AG08396 (cell line): ENCODE data around the gene LRRC74B.
"Not testable (repeated sequence)": the region's sequence is repeated elsewhere in the genome, so short reads cannot be mapped to it uniquely, and the experiment has no call there.

Experiments
- DNase-seq: peaks from one replicate; pipeline ENCODE4 v3.0.0; 2012; ENCODE audit warnings: low spot score, mixed read lengths

LRRC74B gene, protein sequence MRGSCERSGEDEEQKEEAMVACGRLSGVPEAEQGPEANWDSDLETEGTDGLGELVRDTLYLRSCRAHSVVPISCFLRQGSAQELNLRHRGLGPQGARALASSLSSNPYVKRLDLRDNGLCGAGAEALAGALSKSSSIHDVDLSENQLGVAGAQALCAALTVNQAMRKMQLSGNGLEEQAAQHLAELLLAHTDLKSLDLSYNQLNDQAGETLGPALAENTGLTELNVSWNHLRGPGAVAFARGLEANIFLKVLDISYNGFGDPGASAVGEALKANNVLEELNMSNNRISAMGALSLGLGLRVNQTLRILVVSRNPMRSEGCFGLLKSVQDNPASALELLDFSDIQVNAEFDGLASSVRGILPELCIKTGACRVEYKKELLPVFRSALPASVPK

DNA sequence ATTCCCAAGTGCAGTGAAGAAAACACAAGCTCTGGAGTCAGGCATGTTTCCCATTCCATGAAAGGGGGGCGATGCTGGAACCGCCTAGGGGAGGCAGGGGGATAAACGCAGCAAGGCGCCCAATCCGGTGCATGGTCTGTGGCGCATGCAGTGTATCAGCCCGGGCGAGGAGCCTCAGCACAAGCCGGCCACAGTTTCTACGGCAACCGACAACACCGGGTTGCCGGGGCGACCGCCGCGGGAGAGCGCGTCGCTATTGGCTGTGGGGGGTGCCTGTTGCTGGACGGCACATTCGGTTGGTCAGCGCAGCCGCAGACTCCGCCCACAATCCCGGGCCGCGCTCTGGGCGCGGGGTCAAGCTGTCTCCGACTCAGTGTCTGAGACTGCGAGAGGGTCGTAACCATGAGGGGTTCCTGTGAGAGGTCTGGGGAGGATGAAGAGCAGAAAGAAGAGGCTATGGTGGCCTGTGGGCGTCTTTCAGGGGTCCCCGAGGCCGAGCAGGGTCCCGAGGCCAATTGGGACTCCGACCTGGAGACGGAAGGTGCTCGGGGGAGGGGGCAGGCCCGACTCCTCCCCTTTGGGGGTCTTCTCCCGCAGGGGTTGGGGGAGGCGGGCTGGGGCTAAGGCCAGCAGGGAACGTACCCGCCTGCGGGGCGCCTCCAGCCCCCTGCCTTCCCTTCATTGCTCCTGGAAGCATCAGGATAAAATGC, at the start of gene LRRC74B:
Gene LRRC74B (plus strand): TSS at position 362 of the 710 bp plus-strand sequence. CDS start 41 bp downstream, at position 403.
- peak; percentile 97 for DNase-seq

DNA sequence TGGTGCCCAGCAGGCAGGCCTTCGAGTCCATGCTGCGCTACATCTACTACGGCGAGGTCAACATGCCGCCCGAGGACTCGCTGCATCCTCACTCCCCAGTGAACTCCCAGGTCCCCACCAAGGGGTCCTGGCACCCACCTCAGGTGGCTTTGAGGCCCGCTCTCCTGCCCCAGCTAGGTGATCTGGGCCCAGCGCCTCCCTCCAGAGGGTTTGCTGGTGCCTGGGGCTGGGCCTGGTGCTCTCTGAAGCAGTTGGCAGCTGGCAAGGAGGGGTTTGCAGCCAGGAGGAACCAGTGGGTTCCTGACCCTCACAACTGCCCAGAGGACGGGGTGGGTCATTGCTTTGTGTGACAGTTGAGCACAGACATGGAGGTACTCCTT, 49.7 kb upstream of the LRRC74B start:
- DNase-seq, result no peak

DNA sequence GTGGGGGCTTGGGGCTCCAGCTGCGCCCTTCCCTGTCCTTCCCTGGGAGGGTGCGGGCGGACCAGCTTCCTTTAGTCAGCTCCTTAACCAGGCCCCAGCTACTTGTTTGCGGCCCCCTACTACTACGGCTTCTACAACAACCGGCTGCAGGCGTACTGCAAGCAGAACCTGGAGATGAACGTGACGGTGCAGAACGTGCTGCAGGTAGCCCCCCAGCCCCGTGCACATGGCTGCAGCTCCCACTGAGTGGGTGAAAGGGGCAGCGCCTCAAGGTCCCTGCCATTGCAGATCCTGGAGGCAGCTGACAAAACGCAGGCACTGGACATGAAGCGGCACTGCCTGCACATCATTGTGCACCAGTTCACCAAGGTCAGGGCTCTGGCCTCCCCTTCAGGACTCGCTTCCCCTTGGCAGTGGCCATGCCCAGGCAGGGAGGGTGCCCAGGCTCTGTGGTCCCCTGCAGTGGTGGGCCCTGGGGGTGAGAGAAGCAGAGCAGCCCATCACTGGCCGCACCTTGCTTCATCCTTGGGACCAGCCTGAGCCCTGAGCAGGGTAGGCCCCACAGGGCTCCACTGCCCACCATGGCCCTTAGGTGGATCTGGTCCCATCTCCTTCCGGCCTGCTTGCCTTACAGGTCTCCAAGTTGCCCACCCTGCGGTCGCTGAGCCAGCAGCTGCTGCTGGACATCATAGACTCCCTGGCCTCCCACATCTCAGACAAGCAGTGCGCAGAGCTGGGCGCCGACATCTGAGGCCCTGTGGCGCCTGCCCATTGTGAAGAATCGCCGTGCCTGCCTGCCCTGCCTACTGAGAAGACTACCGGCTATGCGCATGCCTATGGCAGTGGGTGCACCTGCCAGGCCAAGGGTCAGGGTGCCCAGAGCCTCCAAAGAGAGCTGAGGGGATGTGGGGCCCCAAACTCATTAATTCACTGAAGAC, 48.9 kb upstream of the LRRC74B start:
- no peak for DNase-seq

DNA sequence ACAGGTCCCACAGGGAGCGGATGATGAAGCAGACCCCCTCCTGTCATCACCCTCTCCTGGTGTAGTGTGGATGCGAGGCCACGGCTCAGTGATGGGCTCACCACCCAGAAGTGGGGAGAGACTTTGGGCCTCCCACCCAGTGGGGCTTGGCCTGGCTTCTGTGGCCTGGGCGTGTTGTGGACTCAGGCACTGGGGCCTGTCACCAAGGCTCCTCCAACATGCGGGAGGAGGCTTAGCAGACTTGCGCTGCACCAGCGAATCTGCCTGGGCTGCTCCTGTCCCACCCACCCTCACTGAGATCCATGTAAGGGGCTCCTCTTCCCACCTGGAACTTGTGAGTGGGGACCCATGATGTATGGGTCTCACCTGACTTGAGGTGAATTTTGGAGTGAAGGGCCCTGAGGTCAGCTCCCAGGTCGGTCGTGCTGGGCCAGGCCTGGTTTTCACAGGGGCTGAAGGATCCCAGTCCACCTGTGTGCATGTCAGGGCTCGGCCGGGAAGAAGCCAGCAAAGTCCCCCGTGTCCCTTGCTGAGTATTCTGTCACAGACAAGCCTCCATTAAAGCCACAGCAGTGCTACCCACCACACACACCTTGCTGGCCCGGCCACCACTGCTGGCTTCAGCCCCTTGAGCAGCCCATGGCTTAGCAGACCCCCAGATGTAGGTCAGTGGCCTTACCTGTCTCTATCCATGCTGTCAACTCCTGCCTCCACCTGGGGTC, 48.0 kb upstream of the LRRC74B start:
- no peak for DNase-seq

DNA sequence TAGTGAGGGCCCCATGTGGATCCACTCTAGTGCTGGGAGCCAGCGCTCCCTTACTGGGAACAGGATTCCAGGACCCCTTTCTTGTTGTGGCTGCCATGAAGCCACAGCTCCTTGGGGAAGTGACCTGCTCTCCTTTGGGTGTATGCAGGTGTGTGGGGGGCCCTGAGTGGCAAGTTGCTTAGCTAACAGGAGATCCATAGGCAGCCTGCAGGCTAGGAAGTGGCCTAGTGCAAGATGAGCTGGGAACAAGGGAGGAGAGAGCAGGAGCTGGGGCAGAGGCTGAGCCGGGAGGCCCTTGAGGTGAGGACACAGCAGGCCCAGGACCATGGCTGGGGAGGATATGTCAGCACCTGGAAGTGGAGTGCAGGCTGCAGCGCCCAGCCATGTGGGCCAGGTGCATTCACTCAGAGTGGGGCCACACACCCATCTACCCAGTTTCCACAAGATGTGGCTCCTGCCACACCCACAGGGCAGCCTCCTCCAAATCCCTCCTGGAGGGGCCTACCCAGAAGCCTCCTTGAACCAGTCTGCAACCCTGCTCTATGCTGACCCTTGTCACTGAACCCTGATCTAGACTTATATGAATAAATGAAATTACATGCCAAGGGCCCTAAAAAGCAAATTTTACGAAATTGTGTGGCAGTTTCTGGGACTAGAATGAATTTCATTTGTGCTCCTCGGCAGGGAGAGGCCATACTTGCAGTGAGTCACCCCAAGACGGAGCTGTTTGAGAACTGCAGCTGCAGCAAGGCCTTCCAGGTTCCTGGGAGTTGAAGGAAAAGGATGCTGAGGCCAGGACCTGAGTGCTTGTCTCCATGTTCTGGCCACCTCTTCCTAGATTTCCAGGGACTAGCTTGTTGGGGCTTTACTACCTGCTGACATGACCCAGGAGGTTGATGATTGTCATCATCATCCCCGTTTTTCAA, 47.1 kb upstream of the LRRC74B start:
- DNase-seq, result no peak

DNA sequence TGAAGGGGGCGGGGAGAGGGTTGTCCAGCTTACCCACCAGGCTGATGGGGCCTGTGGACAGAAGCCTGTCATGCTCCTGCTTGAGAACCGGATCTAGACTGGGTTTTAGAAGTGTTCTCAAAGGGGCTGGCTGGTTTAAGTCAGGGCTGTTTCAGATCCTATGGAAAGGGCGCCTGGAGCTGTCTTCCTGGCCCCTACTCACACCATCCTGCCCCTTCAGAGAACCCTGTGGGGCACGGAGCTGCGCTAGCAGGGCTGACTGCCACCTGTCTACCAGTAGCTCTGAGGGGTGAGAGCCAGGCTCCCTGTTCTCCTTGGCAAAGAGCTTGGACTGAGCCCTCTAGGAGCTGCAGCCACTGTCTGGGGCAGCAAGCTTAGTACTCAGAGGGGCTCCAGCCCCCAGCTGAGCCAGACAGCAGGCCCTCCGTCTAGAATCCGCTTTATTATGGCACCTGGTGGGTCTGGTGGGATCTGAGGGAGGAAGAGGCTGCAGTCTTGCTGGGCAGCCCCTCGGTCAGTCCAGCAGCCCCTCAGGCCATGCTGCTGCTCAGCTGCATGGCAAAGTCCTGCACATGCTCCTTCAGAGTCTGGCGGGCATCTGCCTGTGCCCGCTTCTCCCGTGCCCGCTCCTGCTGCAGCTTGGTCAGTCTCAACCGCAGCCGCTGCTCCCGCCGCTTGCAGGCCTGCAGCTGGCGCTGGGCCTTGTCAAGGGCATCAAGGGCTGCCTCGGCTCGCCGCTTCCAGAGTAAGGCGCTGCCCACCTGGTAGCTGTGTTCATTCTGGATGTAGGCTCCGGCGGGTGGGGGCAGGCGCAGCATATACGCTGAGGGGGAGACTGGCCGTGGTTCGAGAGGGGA, 46.2 kb upstream of the LRRC74B start:
- no peak for DNase-seq

DNA sequence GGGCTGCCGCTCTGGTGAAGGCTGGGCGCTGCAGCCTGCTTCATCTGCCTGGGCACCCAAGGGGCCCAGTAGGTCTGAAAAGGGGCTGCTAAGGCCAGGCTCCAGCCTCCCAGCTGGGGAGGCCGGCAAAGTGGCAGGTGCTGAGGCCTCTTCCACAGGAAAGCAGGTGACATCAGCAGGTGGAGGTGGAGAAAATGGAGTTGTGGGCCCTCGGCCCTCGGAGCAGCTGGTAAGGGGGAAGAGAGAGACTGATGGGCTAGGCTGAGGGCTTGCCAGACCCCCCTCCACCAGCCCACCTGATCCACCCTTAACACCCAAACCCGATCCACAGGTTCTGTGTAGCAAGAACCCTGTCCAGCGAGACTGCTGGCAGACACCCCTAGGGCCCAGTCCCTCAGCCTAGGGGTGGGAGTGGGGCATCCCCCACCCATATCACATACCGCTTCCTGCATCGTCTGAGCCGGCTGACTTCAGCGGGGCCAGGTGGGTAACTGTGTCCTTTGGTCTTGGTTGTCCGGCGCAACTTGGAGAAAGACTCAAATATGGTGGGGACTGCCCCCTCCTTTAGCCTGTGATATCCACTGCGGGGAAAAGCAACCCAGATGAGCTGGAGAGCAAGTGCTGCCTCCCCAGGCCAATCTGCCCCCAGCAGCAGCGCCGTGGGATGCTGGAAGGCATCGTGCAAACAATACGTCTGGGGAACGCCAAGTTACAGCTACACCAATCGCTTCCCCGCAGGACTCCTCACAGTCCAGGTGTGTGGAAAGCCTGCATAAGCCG, 45.3 kb upstream of the LRRC74B start:
- no peak for DNase-seq

DNA sequence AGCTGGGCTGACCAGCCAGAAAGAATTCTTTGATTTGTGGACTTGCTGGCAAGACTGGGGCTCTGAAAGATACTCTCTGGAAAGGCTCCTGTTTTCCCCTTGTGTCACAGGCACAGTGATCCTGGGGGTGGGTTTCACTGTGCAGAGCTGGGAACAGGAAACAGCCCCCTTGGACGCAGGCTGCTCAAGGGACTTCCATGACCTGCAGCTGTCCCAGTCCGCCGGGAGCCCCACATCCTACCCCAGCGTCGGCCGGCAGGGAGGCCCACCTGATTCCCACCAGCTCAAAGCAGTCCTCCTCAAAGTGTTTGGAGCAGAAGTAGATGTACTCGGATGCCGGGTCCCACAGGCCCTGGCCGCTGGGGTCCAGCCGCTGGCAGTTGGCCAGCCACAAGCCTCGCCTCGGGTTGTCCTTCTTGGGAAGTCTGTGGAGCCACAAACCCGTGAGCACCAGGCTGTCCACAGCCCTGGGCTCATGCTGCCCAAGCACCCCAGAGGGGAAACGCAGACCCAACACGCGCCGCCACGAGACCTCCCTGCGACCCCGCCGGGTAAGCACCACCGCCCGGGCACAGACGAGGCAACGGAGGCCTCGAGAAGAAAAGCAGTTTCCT, 44.7 kb upstream of the LRRC74B start:
- DNase-seq, result peak; percentile 34

DNA sequence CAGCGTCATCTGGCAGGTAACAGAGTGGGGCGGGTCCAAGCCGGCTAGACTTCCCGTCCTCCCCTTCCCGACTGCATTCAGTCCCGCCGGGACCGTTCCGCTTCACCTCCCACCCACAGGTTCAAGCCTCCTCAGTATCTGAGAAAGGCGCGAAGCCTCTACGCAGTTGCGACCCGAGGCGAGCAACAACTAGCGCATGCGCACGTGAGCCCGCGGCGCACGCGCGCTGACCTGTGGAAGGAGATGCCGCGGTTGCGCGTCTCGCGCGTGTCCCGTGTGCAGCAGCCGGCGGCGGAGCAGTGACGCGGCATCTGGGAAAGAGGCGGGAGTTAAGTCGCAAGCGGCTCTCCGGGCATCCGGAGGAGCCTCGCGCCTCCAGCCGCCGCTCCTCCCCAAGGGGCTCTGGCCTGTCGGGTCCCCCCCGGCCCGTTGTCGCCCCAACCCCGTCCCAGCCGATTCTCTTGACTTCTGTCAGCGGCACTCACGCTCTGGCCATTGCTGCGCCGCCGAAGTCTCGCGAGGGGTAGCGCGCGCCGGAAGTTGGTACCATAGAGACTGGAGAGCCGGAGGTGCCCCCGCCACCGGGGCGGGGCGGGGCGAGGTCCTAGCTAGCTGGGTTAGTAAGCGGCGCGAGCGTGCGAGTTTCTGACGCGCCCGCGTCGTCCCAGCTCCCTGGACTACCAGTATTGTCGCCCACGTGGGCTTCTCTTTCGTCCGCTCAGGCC, 44.0 kb upstream of the LRRC74B start, which contains the start of gene THAP7:
Gene THAP7 (minus strand): TSS at position 518 of the 725 bp plus-strand sequence. CDS start 207 bp downstream, at position 311.
- DNase-seq, result peak; percentile 96

DNA sequence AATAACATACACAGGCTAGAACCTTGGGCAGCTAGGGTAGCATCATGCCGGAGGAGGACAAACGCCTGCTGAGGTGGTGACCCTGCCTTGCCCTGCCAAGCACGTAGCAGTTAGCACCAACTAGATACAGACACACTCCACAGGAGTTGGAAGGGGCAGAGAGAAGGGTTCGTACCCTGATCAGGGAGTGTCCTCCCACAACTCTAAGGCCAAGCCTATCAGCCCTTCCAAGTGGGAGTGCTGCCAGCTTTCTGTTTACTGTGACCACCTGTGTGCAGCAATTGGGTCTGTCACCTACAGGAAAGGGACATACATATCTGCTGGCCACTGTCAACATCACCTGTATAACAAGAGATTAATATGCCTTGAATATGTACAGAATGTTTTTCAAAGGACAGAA, 42.0 kb upstream of the LRRC74B start:
- no peak for DNase-seq

DNA sequence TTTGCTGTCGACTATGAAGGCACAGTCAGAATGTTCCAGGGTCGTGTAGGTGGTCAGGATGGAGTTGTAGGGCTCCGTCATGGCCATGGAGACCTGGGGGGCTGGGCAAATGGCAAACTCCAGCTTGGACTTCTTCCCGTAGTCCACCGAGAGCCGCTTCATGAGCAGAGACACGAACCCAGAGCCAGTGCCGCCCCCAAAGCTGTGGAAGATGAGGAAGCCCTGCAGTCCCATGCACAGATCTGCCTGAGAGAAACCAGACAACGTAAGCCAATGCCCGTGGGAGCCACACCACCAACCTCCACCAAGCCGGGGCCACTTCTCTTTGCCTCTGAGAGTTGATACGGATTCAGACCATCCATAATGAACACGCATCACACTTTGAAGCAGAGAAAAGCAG, 36.5 kb upstream of the LRRC74B start:
- not testable (repeated sequence) for DNase-seq

DNA sequence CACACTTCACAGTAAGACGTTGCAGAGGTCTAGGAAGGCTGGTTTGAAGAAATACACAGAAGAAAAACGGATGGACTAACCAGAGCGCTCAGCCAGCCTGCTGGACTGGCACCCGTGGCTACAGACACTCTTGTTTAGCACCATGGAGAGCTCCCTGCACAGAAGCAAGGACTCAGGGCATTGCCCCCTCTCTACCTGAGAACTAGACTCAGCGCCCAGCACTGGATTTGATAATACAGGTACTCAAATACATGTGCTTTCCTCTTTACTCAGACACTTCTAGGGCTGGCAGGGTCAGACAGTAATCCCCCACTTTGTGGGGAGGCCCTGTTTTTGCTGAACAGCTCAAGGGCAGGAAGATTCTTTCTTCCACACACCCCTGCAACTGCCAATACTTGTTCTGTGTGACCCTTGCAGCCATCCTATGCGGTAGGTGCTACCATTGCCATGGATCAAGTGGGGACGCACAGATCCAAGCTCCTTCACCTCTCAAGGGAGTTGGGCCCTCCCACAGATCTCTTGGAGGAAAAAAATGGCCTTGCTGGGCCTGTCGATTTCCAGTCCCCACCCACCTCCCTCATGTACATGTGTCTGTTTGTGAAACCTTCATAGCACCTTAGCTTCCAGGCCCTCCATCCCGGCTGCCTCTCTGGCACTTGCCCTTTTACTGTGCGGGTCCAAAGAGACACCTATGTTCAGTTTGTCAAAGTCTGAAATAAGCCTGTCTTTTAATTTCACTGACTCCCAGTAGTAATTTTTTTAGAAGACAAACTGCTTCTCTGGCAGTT, 35.9 kb upstream of the LRRC74B start:
- peak; percentile 55 for DNase-seq

DNA sequence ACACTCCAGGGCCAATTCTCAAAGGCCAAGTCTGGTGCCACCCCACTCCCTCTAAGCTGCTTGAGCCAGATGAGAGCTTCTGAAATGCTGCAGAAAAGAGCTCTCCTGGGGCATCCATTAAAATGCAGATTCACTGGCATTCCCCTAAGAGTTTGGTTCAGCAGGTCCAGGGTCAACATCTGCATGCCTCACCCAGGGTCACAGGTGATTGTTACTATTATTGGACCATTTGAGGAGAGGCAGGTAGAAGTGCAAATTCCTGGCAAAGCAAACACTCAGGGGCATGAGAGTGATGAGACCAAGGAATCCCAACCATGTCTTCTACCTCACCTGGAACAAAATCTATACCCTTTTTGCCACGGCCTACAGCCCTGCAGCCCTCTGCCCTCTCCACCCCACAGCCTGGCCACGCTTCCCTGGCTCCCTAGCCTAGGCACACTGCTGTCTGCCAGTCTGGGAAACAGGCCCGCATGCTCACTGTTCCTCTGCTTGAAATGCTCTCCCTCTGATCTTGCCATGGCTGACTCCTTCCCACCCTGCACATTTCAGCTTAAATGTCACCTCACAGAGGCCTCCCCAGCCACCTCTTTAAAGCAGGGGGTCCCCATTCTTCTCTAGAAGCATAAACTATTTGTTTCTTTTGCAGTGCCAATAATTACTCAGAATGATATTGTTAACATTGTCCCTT, 35.2 kb upstream of the LRRC74B start:
- DNase-seq, result no peak

DNA sequence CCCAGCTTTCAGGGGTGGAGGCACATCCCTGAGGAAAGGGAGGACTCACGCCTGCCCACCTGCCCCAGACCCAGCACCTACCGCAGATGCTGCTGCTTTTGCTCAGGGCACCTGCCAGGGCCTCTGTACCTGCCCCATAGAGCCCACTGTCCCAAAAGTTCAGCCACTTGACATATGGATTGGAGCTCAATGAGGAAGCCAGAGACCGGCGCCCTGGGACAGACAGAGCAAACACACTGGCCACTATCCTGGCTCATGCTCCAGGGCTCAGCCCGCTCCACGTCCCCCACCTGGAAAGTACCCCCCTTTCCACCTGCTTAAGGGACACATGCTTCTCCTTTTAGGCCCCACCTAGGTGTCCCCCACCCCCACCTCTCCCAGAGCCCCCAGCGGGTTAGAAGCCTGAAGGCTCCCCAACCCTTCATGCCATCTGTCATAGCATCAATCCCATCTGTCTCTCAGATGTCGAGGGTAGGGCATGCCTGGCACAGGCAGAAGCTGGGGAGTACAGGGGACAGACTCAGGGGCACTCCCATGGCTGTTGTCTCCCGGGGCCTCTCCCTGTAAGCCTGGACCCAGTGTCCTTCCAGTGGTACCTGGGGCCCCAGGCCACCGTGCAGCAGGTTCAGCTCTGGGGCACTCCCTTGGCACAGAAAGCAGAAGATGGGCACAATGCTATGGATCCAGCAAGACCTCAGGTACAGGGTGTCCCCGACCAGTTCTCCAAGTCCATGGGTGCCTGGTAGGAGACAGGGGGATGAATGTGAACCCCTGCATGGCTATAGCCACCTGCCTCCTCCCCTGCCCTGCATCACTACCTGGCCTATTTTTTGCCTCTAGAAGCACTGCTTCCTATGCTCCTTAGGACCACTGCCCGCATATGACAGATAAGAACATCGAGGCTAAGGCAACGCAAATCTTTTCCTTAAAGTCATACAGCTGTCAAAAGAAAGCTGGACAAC, 33.0 kb upstream of the LRRC74B start:
- DNase-seq, result no peak

DNA sequence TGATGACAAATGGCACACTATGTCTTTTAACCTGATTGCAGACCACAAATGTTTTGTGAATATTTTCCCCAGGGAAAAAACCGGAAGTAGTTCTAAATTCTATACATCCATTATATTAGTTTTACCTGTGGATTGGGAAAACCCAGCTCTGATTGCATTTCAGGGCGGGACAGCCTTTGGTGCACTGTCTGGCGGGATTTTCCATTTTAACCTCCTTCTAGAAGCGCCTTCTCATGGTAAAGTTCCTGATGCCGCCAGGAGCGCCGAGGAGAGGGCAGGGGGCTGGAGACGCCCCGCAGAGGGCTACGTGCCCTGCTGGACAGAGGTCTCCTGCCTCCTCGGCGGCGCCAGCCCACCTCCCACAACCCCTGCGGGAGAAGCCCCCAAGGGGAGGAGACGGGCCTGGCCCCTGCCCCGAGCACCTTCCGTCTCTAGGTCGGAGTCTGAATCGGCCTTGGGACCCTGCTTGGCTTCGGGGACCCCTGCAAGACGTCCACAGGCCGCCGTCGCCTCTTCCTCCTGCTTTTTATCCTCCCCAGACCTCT, 32.0 kb upstream of the LRRC74B start:
- DNase-seq, result no peak
